Measurements from ENCODE around the gene DRAP1.
"Not testable (repeated sequence)": the region's sequence is repeated elsewhere in the genome, so short reads cannot be mapped to it uniquely, and the experiment has no call there.

DRAP1 gene

DNA sequence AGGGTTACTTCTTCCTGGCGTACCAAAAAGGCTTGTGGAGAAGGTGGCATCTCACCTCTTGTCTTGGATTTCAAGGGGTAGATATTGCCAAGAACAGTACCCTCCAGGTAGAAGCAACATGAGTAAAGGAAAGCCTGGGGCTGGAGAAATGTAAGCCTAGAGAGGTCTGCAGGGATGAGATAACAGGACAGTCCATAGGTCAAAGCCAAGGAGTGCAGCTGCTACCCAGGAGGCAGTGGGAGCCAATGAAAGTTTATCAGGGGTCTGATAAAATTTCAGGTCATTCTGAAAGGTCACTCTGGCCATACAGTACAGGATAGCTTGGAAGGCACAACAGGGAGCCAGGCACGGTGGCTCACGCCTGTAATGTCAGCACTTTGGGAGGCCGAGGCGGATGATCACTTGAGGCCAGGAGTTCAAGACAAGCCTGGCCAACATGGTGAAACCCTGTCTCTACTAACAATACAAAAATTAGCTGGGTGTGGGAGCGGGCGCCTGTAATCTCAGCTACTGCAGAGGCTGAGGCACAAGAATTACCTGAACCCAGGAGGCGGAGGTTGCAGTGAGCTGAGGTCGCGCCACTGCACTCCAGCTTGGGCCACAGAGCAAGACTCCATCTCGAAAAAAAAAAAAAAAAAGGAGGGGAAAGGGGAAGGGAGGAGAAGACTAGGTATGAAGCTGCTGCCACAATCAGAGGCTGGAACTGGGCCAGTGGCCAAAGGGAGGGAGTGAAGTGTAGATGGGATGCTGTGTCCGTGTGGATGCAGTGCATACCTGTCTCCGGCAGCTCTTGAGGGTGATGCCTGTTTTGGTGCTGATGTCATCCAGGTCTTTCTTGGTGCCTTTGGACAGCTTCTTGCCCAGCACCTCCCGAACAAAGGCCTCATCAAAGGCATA is 32.2 kb upstream of the DRAP1 start:
- no peak for DNase-seq (ENCODE audit: low read depth in 2 of 3, low spot score in 2 of 3)

DNA sequence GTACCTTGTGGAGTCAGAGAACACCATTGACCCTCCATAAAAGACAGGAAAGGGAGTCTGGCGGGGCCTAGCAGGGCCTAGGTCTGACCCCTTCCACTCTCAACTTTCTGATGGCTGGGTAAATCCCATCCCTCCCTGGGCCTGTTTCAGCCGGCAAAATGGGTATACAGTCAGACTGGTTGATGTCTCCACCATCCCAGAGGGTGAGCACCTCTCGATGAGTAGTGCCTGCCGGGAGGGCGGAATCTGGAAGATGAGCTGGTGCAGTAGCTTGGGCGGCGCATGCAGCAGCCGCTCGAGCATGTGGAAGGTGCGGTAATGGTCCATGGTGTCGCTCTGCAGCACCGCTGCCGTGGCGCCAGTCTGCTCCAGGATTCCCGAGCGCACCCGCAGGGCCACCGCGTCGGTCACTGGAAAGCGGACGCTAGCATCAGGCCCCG is 31.5 kb upstream of the DRAP1 start:
- no peak for DNase-seq (ENCODE audit: low read depth in 2 of 3, low spot score in 2 of 3)

DNA sequence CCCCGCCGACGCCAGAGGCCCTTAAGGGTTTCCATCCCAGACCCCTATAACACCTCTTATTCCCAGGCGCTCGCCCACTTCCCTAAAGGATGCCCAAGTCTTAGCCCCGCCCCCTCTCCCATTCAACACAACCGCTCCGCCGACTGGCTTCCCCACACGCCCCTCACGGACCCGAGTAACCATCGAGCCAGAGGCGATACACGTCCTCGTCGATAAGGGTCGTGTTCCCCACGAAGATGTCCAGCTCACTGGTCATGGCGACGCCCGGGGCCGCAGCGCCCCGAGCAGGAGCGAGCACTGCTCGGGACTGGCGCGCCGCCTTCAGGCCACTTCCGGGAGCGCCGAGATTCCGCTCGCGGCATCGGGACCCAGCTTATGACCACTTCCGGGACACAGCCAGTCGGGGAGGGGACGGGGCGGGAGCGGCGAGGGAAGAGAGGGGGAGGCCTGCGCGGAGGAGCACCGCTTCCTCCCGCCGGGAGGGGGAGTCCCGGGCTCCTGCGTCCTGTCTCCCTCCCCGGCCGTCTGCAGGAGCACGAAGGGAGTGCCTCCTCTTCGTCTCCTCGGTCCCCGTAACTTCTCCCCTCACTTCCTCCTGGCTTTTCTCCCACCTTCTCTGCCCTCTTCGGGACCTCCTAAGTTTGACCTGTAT is 30.9 kb upstream of the DRAP1 start, which contains the start of gene FIBP:
Gene FIBP, minus strand, starts transcription at position 309 of the 652 bp plus-strand sequence. Its CDS starts 53 bp downstream, at position 256.
- peak; percentile 89 to 93 (median 93) for DNase-seq (ENCODE audit: low read depth in 2 of 3, low spot score in 2 of 3)

DNA sequence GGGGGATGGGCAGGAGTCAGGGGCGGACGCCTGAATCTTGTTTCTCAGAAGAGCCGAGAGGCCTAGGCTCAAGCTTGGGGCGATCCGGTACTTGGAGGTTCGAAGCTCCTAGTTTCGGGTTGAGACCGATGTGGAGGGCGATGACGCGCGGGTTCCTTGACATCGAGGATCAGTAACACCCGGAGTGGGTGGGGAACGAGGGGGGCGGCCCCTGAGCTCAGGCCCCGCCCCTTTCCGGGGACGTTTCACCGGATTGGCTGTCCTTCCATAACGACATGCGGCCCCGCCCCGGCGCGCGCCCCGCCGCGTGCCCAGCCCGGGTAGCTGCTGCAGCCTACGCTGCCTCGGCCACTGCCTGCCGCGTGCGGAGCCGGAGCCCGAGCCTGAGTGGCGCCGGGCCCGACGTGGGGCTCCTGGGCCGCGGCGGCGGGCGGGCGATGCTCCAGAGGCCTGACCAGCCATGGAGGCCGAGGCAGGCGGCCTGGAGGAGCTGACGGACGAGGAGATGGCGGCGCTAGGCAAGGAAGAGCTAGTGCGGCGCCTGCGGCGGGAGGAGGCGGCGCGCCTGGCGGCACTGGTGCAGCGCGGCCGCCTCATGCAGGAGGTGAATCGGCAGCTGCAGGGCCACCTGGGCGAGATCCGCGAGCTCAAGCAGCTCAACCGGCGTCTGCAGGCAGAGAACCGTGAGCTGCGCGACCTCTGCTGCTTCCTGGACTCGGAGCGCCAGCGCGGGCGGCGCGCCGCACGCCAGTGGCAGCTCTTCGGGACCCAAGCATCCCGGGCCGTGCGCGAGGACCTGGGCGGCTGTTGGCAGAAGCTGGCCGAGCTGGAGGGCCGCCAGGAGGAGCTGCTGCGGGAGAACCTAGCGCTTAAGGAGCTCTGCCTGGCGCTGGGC is 28.7 kb upstream of the DRAP1 start, which contains the start of gene CCDC85B:
Gene CCDC85B, plus strand, starts transcription at position 350 of the 895 bp plus-strand sequence. Its CDS starts 111 bp downstream, at position 461.
- DNase-seq (ENCODE audit: low read depth in 2 of 3, low spot score in 2 of 3), result peak; percentile 95 to 99 (median 97)

DNA sequence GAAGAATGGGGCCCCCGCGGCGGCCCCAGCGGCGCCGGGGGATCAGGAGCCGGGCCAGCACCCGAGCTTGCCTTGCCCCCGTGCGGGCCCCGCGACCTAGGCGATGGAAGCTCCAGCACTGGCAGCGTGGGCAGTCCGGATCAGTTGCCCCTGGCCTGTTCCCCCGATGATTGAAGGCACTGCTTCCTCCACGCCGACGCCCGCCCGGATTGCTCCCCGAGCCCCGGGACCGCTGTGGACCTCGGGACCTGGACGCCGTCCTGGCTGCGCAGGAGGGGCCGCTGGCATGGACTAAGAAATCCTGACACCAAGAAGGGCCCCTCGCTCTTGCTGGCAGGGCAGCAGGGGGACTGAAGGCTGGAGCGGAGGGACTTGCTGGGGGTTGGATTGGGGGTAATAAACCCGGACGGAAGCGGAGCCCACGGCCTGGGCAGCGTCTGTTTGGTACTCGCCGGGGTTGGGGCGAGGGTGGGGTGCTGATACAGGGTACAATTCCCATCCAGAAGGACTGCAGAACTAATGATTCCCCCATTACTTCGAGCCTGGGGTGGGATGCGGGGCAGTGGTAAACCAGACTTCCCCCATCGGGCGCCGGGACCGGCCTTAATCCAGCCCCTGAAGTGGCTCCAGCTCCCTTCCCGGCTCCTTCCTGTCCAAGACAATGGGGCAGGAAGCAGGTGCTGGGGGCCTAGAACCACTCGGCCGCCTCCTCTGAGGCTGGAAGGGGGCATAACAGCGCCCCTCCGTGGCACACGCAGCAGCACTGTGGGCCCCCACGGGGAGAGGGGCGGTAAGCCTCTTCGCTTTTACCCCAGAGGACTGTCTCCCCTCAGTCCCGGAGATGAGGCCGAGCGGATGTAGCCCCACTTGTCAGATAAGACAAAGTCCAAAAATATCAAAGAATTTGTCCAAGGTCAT is 27.7 kb upstream of the DRAP1 start:
- DNase-seq (ENCODE audit: low read depth in 2 of 3, low spot score in 2 of 3), result no peak

DNA sequence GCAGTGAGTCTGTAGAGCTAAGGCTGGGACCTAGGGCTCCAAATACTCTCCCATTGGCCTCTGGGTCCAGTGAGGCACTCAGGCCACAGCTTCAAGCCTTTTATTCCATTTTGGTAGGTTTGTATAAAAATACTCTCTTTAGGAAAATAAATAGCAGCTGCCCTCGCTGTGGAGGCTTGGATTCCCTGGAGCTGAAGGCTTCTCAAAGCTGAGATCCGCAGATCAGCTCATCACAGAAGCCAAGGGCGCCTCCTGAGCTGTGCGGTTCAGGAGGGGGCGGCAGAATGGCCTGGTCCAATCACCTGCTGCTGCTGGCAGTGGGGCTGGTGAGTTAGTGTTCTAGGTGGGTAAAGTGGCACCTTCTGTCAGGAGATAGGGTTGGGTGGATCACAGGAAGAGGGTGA is 27.1 kb upstream of the DRAP1 start:
- DNase-seq (ENCODE audit: low read depth in 2 of 3, low spot score in 2 of 3), result not testable (repeated sequence)

DNA sequence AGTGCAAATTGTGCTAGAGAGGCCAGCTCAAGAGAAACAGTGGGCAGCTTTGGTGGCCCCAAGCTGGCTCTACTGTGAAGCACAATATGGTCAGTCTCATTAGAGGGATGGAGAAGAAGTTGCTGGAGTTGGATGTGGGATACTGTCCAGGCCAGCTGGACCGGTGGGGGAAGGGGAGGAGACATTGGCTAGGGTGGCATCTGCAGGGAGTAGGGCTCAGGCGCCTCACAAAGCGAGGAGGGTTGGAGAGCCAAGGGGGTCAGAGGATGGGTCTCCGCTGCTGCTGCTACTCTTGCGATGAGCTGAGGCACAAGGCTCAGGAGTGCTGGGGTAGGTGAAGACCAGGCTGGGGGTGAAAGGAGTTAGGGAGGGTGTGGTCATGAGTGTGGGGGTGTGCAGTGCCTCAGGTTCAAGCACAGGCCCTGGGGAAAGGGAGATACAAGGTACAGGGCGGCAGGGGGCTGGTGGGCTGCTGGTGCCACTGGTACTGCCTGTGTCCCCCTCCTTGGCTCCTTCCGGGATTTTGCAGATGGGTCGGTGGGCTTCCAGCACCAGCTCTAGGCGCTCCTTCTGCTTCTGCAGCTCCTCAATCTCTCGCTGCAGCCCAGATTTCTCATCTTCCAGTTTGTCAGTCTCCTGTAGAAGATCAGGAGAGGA is 26.4 kb upstream of the DRAP1 start:
- no peak for DNase-seq (ENCODE audit: low read depth in 2 of 3, low spot score in 2 of 3)

DNA sequence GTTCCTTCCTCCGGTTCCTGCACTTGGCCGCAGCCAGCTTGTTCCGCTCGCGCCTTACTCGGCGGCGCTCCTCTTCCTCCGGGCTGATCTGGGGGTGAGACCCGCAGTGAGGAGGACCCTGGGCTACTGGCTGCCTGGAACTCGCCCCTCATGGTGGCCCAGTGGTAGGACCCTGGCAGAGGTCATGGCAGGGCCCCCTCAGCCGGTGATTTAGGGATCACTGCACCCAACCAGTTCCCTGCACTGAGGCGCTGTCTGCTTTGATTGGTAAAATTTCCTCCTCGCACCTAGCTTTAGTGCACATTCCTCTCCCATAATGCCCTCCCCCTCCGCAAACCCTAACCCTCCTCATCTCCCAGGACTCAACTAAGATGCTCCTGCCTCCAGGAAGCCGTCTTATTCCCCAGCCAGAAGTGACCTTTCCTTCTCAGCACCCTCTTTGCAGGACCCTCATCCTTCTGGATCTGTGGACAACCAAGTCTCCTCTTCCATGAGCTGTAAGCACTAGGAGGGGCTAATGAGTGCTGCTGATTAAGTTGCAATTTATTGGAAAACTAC is 25.1 kb upstream of the DRAP1 start:
- no peak for DNase-seq (ENCODE audit: low read depth in 2 of 3, low spot score in 2 of 3)

DNA sequence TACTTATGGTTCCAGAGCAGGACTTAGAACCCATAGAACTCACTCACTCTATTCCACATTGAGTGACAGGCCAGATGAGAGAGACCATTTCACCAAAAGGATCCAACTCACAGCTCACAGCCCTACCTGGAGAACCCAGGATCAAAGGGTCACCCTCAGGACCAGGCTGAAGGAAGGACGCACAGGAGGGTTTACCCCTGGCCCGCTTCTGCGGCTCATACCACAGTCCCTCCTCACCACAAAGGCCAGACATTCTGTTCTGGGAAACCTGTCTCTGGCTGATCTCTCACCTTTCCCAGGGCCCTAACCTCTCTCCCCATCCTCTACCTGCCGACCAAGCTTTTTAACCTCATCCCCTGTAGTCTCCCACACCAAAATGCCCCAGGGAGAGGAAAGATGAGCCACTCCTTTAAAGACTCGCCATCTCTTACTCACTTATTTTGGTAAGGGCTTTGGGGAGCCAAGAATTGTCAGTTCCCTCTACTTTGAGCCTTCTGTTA is 23.7 kb upstream of the DRAP1 start:
- no peak for DNase-seq (ENCODE audit: low read depth in 2 of 3, low spot score in 2 of 3)

DNA sequence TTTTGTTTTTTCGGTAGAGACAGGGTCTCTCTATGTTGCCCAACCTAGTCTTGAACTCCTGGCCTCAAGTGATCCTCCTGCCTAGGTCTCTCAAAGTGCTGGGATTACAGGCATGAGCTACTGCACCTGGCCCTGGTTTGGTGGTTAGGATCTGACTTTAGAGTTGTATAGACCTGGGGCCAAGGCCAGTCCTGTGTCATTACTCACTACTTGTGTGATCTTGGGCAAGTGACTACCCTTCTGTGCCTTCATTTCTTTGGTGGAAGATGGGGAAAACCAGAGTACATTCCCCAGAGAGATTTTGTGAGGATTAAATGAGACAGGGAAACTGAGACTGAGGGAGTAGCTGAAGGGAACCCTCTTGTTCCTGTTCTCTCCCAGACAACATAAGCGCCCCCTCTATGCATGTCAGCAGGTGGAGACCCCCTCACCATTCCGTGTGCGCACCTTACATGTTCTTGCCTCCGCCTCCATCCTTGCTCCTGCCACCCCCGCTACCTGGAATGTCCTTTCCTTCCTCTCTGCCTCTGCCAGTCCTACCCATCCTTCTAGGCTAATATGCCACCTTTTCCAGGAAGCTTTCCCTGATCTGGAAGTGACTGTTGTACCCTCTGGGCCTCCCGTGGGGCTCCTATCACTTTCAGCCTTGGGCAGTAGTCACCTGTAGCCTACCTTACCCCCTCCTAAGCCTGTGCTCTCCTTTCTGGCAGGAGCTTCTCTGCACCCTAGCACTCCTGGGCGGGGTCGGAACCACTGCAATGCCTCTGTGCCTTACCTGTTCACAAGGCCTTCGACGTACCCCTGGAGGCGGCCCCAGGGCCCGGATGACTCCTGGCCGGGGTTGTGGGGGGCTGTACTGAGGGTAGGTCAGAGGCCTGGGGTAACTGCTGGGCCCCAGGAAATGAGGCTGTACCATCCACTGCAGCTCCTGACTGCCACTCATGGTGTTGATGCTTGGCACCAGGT is 22.9 kb upstream of the DRAP1 start:
- DNase-seq (ENCODE audit: low read depth in 2 of 3, low spot score in 2 of 3), result no peak

DNA sequence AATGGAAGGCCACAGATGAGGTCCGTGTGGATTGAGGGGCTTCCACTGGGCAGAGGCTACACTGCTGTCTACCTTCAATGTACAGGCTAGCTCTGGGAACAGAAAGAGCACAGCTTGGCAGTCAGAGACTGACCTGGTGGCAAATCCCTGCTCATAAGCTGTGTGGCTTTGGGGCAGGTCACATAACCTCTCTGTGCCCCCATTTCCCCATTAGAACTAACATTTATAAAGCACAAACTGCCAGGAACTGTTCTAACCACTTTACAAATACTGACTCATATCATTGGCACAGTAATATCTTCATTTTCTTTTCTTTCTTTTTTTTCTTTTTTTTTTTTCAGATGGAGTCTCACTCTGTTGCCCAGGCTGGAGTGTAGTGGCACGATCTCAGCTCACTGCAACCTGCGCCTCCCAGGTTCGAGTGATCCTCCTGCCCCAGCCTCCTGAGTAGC is 22.2 kb upstream of the DRAP1 start:
- DNase-seq (ENCODE audit: low read depth in 2 of 3, low spot score in 2 of 3), result no peak

DNA sequence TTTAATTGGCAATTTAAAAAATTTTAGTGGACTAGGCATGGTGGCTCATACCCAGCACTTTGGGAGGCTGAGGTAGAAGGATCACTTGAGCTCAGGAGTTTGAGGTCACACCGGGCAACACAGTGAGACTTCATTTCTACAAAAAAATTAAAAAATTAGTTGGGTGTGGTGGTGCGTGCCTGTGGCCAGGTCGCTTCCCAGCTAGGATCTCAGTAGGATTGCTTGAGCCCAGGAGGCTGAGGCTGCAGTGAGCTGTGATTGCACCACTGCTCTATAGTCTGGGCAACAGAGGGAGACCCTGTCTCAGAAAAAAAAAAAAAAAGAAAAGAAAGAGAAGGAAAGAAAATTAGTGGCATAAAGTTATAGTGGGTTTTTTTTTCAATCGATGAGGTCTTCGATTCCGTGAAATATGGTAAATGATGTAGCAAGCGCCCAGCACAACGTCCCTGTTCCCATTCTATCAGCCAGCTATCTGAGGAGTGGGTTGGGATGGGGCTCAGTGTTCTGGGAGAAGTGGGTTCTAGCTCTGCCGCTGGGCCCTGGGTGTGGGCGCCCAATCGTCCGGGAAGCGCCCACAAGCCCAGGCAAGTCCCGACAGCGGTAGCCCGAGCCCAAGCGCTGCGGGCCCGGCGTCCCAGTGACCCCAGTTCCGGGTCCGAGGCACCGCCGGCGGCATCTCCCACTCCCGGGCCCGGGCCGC is 20.4 kb upstream of the DRAP1 start:
- DNase-seq (ENCODE audit: low read depth in 2 of 3, low spot score in 2 of 3), result no peak

DNA sequence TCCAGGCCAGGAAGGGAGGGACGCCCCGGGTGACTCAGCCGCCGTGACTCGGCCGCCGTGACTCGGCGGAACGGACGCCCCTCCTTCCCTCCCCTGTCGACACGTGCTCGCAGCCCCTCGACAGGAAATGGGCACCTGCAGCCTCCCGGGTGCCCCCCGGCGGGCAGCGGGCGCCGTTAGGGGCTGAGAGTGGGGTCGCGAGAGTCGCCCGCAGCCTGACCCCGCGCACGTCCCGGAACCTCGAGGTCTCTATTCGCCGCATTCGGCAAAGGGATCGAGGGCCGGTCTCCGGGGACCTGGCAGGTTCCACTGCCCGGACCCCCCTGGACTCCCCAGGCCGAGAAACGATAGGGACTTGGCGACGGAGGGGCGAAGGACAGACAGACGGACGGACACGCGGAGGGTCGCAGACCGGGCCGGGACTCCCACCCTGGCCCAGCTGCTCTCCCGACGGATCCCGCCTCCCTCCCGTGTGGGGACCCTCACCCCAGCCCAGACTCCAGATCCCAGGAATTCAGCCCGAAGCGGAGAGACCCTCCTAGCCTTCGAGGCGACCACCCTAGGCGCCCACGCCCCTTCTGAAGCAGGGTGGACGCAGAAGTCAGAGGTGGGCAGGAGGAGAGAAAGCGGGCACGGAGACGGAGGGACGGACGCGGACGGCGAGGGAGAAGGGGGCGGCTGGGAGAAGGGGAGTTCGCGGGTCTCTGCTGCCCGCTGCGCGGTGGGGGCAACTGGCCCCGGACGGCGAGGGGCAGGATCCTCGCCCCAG is 19.7 kb upstream of the DRAP1 start:
- DNase-seq (ENCODE audit: low read depth in 2 of 3, low spot score in 2 of 3), result peak in 2 of 3 experiments; percentile 64 to 65

DNA sequence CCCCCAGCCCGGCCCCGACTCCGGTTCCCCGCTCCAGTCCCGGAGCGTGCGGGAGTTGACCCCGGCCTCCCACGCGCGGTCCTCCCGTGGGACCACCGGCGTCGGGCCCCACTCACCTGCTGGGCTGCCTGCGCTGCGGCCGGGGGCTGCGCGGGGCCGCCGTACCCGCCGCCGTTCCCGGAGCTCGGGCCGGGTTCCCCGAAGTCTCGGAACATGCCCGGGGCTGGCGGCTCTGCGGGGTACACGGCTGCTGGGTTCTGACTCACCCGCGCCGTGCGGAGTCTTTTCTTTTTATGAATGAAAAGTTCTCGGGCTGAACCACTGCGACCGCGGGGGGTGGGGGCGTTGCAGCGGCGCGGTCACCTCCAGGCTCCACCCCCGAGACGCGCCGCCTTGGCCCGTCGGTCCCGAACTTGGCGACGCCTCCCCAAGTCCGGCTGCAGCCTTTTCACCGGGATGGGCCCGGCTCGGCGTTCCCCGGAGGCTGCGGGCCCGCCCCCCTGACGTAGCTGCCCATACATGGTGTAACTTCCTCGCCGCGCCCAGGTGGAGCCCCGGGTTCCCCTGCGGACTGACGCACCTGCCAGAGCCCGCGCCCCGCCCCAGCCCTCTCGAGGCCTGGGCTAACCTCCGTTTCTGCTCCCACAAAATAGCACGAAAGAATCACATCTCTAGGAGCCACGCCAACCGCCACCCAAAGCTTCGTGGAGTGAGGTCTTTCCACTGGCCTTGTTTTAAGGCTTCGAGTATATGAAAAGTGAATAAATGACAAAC is 18.9 kb upstream of the DRAP1 start, which contains the start of gene FOSL1:
Gene FOSL1, minus strand, starts transcription at position 264 of the 774 bp plus-strand sequence. Its CDS starts 49 bp downstream, at position 215.
- peak; percentile 82 to 90 (median 90) for DNase-seq (ENCODE audit: low read depth in 2 of 3, low spot score in 2 of 3)

DNA sequence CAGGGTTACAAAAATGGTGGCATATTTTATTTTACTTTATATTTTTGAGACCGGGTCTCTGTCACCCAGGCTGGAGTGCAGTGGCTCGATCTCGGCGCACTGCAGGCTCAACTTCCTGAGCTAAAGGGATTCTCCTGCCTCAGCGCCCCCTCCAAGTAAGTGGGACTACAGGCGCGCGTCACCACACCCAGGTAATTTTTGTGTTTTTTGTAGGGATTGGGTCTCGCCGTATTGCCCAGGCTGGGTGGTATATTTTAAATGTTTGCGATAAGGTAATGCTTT is 18.4 kb upstream of the DRAP1 start:
- no peak for DNase-seq (ENCODE audit: low read depth in 2 of 3, low spot score in 2 of 3)

DNA sequence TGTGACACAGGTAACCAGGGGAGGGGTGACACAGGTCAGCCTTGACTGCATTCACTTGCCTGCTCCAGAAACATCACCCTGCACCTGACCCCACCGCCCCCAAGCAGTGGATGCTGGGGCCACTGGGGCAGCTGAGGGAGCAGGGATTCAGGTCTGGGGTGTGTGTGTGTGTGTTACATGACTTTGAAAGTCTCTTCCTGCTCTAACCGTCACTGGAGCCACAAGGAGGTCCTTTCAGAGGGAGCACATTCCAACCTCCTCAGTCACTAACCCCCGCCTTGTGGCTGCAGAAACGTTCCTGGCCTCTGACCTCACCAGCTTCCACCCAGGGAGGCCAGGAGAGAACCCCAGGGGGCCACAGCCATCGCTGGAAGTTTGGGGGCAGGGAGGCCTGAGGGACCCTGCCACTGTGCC is 16.2 kb upstream of the DRAP1 start:
- DNase-seq (ENCODE audit: low read depth in 2 of 3, low spot score in 2 of 3), result no peak

Measured in activated CD8-positive, alpha-beta memory T cell treated with anti-CD3 and anti-CD28 coated beads for 48 hours (primary cell).